Endothelial cell of umbilical vein (primary cell): ENCODE results near the gene ARG2. TPM values are rescaled to one million over a fixed set of nuclear protein-coding genes. Genes with fewer than 3 reads are reported as not detected.

Source experiments
- BruUV-seq: library from RNA; stranded (reverse); fragments of 400-500 nt; replicated peaks from 2 replicates; lab custom pipeline; 2021; lab: Mats Ljungman, UMichigan
- CTCF ChIA-PET: fragments of 300-600, 350-600 bp; sonication (Branson Sonifier 250); formaldehyde crosslinking; loops from one replicate; lab custom pipeline; 2021; ENCODE audit warnings: antibody characterized with exemption, inconsistent platforms; lab: Charles Lee
- POLR2A ChIA-PET: fragments of 300-600, 350-600 bp; sonication (Branson Sonifier 250); formaldehyde crosslinking; loops from one replicate; lab custom pipeline; 2021; ENCODE audit warnings: antibody characterized with exemption, inconsistent platforms; lab: Charles Lee
- DNase-seq: peaks from one replicate; pipeline ENCODE4 v3.0.0-alpha.2; 2011; ENCODE audit warnings: low read depth, low spot score
- FAIRE-seq: peaks from 2 replicates; lab custom pipeline; 2011; peaks lifted over from hg19 to GRCh38; lab: Jason Lieb, UNC
- H2AFZ ChIP-seq: 2 replicates; pipeline ENCODE4 v1.6.0; 2012; ENCODE audit warnings: low read depth, low read length, control low read depth, inconsistent platforms
- H3K27ac ChIP-seq: 2 replicates; pipeline ENCODE4 v1.5.1; 2011; ENCODE audit warnings: low read depth, mild to moderate bottlenecking, control low read depth, low read length, moderate library complexity; ENCODE audit not compliant: insufficient read depth
- H3K27me3 ChIP-seq, 2 experiments: 2 replicates each; pipeline versions ENCODE4 v1.6.0 to v1.6.1; 2011; ENCODE audit warnings: low read length in 2 of 2, mixed read lengths in 1 of 2; ENCODE audit not compliant: control insufficient read depth in 2 of 2, insufficient read depth in 2 of 2
- H3K36me3 ChIP-seq, 2 experiments: 2 replicates in 1 of 2; 3 replicates in 1 of 2; pipeline ENCODE4 v1.5.1; 2011; ENCODE audit warnings: low read length in 2 of 2, mild to moderate bottlenecking in 1 of 2, moderate library complexity in 1 of 2; ENCODE audit not compliant: control insufficient read depth in 2 of 2, insufficient read depth in 2 of 2; ENCODE audit errors: extremely low read depth in 1 of 2
- H3K4me1 ChIP-seq: 3 replicates; pipeline ENCODE4 v1.5.1; 2011; ENCODE audit warnings: mild to moderate bottlenecking, low read length; ENCODE audit not compliant: control insufficient read depth, insufficient read depth; ENCODE audit errors: extremely low read depth
- H3K4me2 ChIP-seq: 2 replicates; pipeline ENCODE4 v1.6.1; 2011; ENCODE audit warnings: low read length, control low read depth, mixed read lengths; ENCODE audit not compliant: insufficient read depth
- H3K4me3 ChIP-seq, 3 experiments: fragments of 200-600 bp in 1 of 3; sonication (generic), shearing (Covaris generic) in 1 of 3; replicated peaks in 1 of 3; 2 replicates each; pipeline ENCODE4 v1.5.1; 2011 to 2016; ENCODE audit warnings: control low read depth in 3 of 3, low read length in 3 of 3, mild to moderate bottlenecking in 2 of 3, inconsistent platforms in 1 of 3, low read depth in 1 of 3, moderate library complexity in 1 of 3; ENCODE audit not compliant: insufficient read depth in 1 of 3
- H3K79me2 ChIP-seq: 2 replicates; pipeline ENCODE4 v1.6.0; 2012; ENCODE audit warnings: low read length, inconsistent platforms; ENCODE audit not compliant: control insufficient read depth, insufficient read depth
- H3K9ac ChIP-seq: replicated peaks from 2 replicates; pipeline ENCODE3; 2011; ENCODE audit warnings: low read length, control low read depth; ENCODE audit not compliant: insufficient read depth; ENCODE audit errors: extremely low read depth
- H3K9me1 ChIP-seq: replicated peaks from 3 replicates; pipeline ENCODE4 v1.6.0; 2011; ENCODE audit warnings: mild to moderate bottlenecking, low read length; ENCODE audit not compliant: control insufficient read depth, insufficient read depth; ENCODE audit errors: extremely low read depth
- H3K9me3 ChIP-seq: replicated peaks from 2 replicates; pipeline ENCODE4 v1.5.1; 2012; ENCODE audit warnings: low read length, inconsistent platforms; ENCODE audit not compliant: control insufficient read depth, insufficient read depth
- H4K20me1 ChIP-seq: replicated peaks from 2 replicates; pipeline ENCODE3; 2011; ENCODE audit warnings: mild to moderate bottlenecking, low read length; ENCODE audit not compliant: control insufficient read depth, insufficient read depth; ENCODE audit errors: extremely low read depth
- CTCF ChIP-seq, 2 donors: IDR thresholded peaks; 1 replicate in 1 of 2; 2 replicates in 1 of 2; pipeline ENCODE4 v1.5.1; 2011; ENCODE audit warnings: low read length in 2 of 2, mild to moderate bottlenecking in 2 of 2, moderate library complexity in 2 of 2, control low read depth in 1 of 2, inconsistent platforms in 1 of 2, low read depth in 1 of 2; ENCODE audit not compliant: insufficient read depth in 1 of 2; ENCODE audit errors: extremely low read depth in 1 of 2
- EZH2 ChIP-seq: IDR thresholded peaks from 2 replicates; pipeline ENCODE4 v1.6.1; 2012; ENCODE audit warnings: borderline replicate concordance, low read depth, mild to moderate bottlenecking, moderate library complexity, low read length, inconsistent platforms; ENCODE audit not compliant: severe bottlenecking
- FOS ChIP-seq: IDR thresholded peaks from 2 replicates; pipeline ENCODE4 v1.6.1; 2011; ENCODE audit warnings: mild to moderate bottlenecking, low read length, moderate library complexity, borderline replicate concordance; ENCODE audit not compliant: insufficient read depth
- GATA2 ChIP-seq: IDR thresholded peaks from 2 replicates; pipeline ENCODE4 v1.7.0; 2011; ENCODE audit warnings: low read depth, mild to moderate bottlenecking, moderate library complexity, mixed read lengths, low read length; ENCODE audit not compliant: insufficient read length, insufficient read depth
- JUN ChIP-seq: IDR thresholded peaks from 2 replicates; pipeline ENCODE4 v1.6.1; 2011; ENCODE audit warnings: borderline replicate concordance, low read depth; ENCODE audit not compliant: insufficient read length, insufficient read depth
- MAX ChIP-seq: IDR thresholded peaks from 2 replicates; pipeline ENCODE4 v1.6.1; 2011; ENCODE audit not compliant: insufficient read depth, insufficient read length
- MYC ChIP-seq: IDR thresholded peaks from one replicate; pipeline ENCODE4 v1.6.1; 2011; ENCODE audit warnings: mild to moderate bottlenecking, low read depth, low read length
- POLR2A ChIP-seq: IDR thresholded peaks from 2 replicates; pipeline ENCODE4 v1.6.1; 2012; ENCODE audit warnings: low read depth, mild to moderate bottlenecking, control low read depth, low read length
- POLR2AphosphoS5 ChIP-seq: IDR thresholded peaks from 2 replicates; pipeline ENCODE4 v1.6.1; 2012; ENCODE audit warnings: low read depth, mild to moderate bottlenecking, control low read depth, low read length, moderate library complexity; ENCODE audit not compliant: insufficient read depth
- dilution Hi-C: fragments of 300-500 bp; cut with MboI; formaldehyde crosslinking; loops from one replicate; pipeline ENCODE4 v1.15.0; 2019; ENCODE audit warnings: low sequenced_read_pairs; ENCODE audit not compliant: extremely low pct_ligation_motif_present
- intact Hi-C: fragments of 100-400 bp; cut with micrococcal nuclease; formaldehyde crosslinking; loops from one replicate; pipeline ENCODE4 v1.10.0; 2022
- polyA plus RNA-seq, 4 experiments: library from polyadenylated mRNA; depleted of rRNA in 3 of 4; stranded (reverse) in 3 of 4; unstranded in 1 of 4; fragments of >200 nt; gene quantifications; 2 replicates each; pipeline versions ENCODE4 v1.2.1 to v1.2.3, GENCODE V29; 2011 to 2012; ENCODE audit warnings: missing spikeins in 1 of 4
- total RNA-seq: library from RNA; stranded (reverse); gene quantifications from 2 replicates; pipeline ENCODE4 v1.2.3, GENCODE V29; 2021

ARG2 gene
- total and polyA plus RNA-seq, 2 donors (not counting 3 experiments of a cell fraction or from before 2014, with no cell fraction given), result 16.6 to 22.5 TPM

GRCh38 chr14:67580336-67581171 is 39.2 kb upstream of the ARG2 start:
- no peaks in the 10 kb centered on the region for H3K79me2 ChIP-seq
- no peaks in the 10 kb centered on the region for H3K36me3 ChIP-seq
- no peak overlapping the region for H3K4me2 ChIP-seq
- no peaks in the 10 kb centered on the region for H3K4me1 ChIP-seq
- no peak for DNase-seq
- TF ChIP-seq POLR2A (no peak), CTCF (IDR thresholded peaks at IDR 0.05; ENCODE audit: extremely low read depth in 1 of 2, insufficient read depth in 1 of 2, low read depth in 1 of 2, low read length in 2 of 2) (no peak), POLR2AphosphoS5 (no peak)
- dilution Hi-C loops, result no loop called here
- no peak overlapping the region for H3K4me3 ChIP-seq
- POLR2A ChIA-PET, result no interaction called here
- no peak for FAIRE-seq
- no peak overlapping the region for H2AFZ ChIP-seq
- H3K27me3 ChIP-seq, result peaks cover 0 to 3% of the 10 kb centered on the region in 2 experiments
- intact Hi-C loops, result no loop called here
- no peaks in the 10 kb centered on the region for H3K9me1 ChIP-seq
- H3K9me3 ChIP-seq, result no peaks in the 10 kb centered on the region
- CTCF ChIA-PET, result interaction anchor here (0.9 to 13.7 kb wide), 10 partner anchors 8 to 153 kb away, joined by 3 to 394 read pairs (median 13); partner anchors contain the start of genes PIGH and RDH12
- H3K9ac ChIP-seq, result no peak overlapping the region
- H3K27ac ChIP-seq, result no peak overlapping the region
- no TSS peak for BruUV-seq
- H4K20me1 ChIP-seq, result no peaks in the 10 kb centered on the region

- no peaks in the 10 kb centered on the region for H3K36me3 ChIP-seq
- H3K4me2 ChIP-seq, result no peak overlapping the region
- H2AFZ ChIP-seq, result no peak overlapping the region
- no TSS peak for BruUV-seq
- dilution Hi-C loops, result no loop called here
- H3K9me3 ChIP-seq, result no peaks in the 10 kb centered on the region
- ChIA-PET CTCF (interaction anchor here (1.1 to 13.7 kb wide), 9 partner anchors 9 to 154 kb away, joined by 3 to 394 read pairs (median 19); partner anchors contain the start of genes PIGH, RDH11 and RDH12), POLR2A (no interaction called here)
- intact Hi-C loops, result no loop called here
- FAIRE-seq (no peak), DNase-seq (no peak)
- H4K20me1 ChIP-seq, result no peaks in the 10 kb centered on the region
- TF ChIP-seq EZH2 (no peak), MYC (no peak), GATA2 (no peak), FOS (no peak), POLR2A (no peak), CTCF (IDR thresholded peaks at IDR 0.05; ENCODE audit: extremely low read depth in 1 of 2, insufficient read depth in 1 of 2, low read depth in 1 of 2, low read length in 2 of 2) (no peak), JUN (no peak), POLR2AphosphoS5 (no peak), MAX (no peak)
- no peak overlapping the region for H3K27ac ChIP-seq
- H3K9ac ChIP-seq, result no peak overlapping the region
- H3K4me3 ChIP-seq, result no peak overlapping the region
- H3K4me1 ChIP-seq, result no peaks in the 10 kb centered on the region
- no peaks in the 10 kb centered on the region for H3K9me1 ChIP-seq
- no peaks in the 10 kb centered on the region for H3K79me2 ChIP-seq
- peaks cover 0 to 2% of the 10 kb centered on the region in 2 experiments for H3K27me3 ChIP-seq
These were observed 38.1 kb upstream of the ARG2 start for GRCh38 chr14:67581643-67582042.
